ENCODE results near the gene ELP2. TPM values are rescaled to one million over a fixed set of nuclear protein-coding genes. Genes with fewer than 3 reads are reported as not detected.
A peak's percentile ranks its signal among the peaks of the same experiment; 100 is the strongest.

The ELP2 gene
- total and polyA plus RNA-seq, 2 donors (not counting 3 experiments of a cell fraction or from before 2014, with no cell fraction given), result 37.8 to 90.5 TPM

GRCh38 chr18:36130883-36131653 lies 1.4 kb downstream of the ELP2 start:
- DNase-seq (ENCODE audit: low read depth, low spot score), result no peak
- TF ChIP-seq JUN (IDR thresholded peaks at IDR 0.05; ENCODE audit: borderline replicate concordance, insufficient read depth, insufficient read length, low read depth) (no peak), GATA2 (IDR thresholded peaks at IDR 0.05; ENCODE audit: insufficient read depth, insufficient read length, low read depth, low read length) (no peak), CTCF (IDR thresholded peaks at IDR 0.05; ENCODE audit: extremely low read depth in 1 of 2, insufficient read depth in 1 of 2, low read depth in 1 of 2, low read length in 2 of 2) (no peak), POLR2A (IDR thresholded peaks at IDR 0.05; ENCODE audit: low read depth, low read length) (no peak), MYC (IDR thresholded peaks at IDR 0.05; ENCODE audit: low read depth, low read length) (no peak), MAX (IDR thresholded peaks at IDR 0.05; ENCODE audit: insufficient read depth, insufficient read length) (no peak), EZH2 (IDR thresholded peaks at IDR 0.05; ENCODE audit: borderline replicate concordance, low read depth, low read length, severe bottlenecking) (no peak), FOS (IDR thresholded peaks at IDR 0.05; ENCODE audit: borderline replicate concordance, insufficient read depth, low read length) (no peak), POLR2AphosphoS5 (IDR thresholded peaks at IDR 0.05; ENCODE audit: insufficient read depth, low read depth, low read length) (no peak)
- peak overlapping the region; percentile 64 to 93 (median 91) for H3K4me3 ChIP-seq (replicated peaks in 1 of 3; ENCODE audit: insufficient read depth in 1 of 3, low read depth in 1 of 3, low read length in 3 of 3)
- H3K9me3 ChIP-seq (replicated peaks; ENCODE audit: control insufficient read depth, insufficient read depth, low read length), result no peaks in the 10 kb centered on the region
- H3K4me2 ChIP-seq (ENCODE audit: insufficient read depth, low read length), result peak overlapping the region; percentile 97
- H3K4me1 ChIP-seq (ENCODE audit: control insufficient read depth, extremely low read depth, insufficient read depth, low read length), result peaks cover 15% of the 10 kb centered on the region
- H3K27me3 ChIP-seq (ENCODE audit: control insufficient read depth in 2 of 2, insufficient read depth in 2 of 2, low read length in 2 of 2), result no peaks in the 10 kb centered on the region
- no peak overlapping the region for H3K27ac ChIP-seq (ENCODE audit: insufficient read depth, low read depth, low read length)
- ChIA-PET CTCF (interaction anchor here (0.8 to 4.4 kb wide), 2 partner anchors 113 to 152 kb away, joined by 4 to 26 read pairs; no protein-coding TSS in a partner anchor), POLR2A (no interaction called here)
- no peak overlapping the region for H3K9ac ChIP-seq (replicated peaks; ENCODE audit: extremely low read depth, insufficient read depth, low read length)
- intact Hi-C loops (cut with micrococcal nuclease) (no loop called here), dilution Hi-C loops (cut with MboI; ENCODE audit: extremely low pct_ligation_motif_present, low sequenced_read_pairs) (no loop called here)
- H3K79me2 ChIP-seq (ENCODE audit: control insufficient read depth, insufficient read depth, low read length), result peaks cover 51% of the 10 kb centered on the region
- BruUV-seq (replicated peaks), result no TSS peak
- no peaks in the 10 kb centered on the region for H3K9me1 ChIP-seq (replicated peaks; ENCODE audit: control insufficient read depth, extremely low read depth, insufficient read depth, low read length)
- no peak for FAIRE-seq
- H2AFZ ChIP-seq (ENCODE audit: low read depth, low read length), result no peak overlapping the region
- H3K36me3 ChIP-seq (ENCODE audit: control insufficient read depth in 2 of 2, extremely low read depth in 1 of 2, insufficient read depth in 2 of 2, low read length in 2 of 2), result no peaks in the 10 kb centered on the region
- H4K20me1 ChIP-seq (replicated peaks; ENCODE audit: control insufficient read depth, extremely low read depth, insufficient read depth, low read length), result no peaks in the 10 kb centered on the region
